Bronchial epithelial cell (primary cell): ENCODE measurements around the gene USP21. TPM values are rescaled to one million over a fixed set of nuclear protein-coding genes. Genes with fewer than 3 reads are reported as not detected.

Source experiments
- DNase-seq: peaks from one replicate; pipeline ENCODE4 v3.0.0-alpha.2; 2010; ENCODE audit warnings: low read depth
- FAIRE-seq: peaks from 2 replicates; lab custom pipeline; 2011; peaks lifted over from hg19 to GRCh38; lab: Jason Lieb, UNC
- H3K27me3 ChIP-seq: 2 replicates; pipeline ENCODE4 v1.5.1; 2011; ENCODE audit warnings: low read length; ENCODE audit not compliant: control insufficient read depth, insufficient read depth
- H3K36me3 ChIP-seq: 2 replicates; pipeline ENCODE4 v1.5.1; 2011; ENCODE audit warnings: low read length; ENCODE audit not compliant: control insufficient read depth, insufficient read depth
- H3K4me3 ChIP-seq: 2 replicates; pipeline ENCODE4 v1.5.1; 2011; ENCODE audit warnings: mild to moderate bottlenecking, low read depth, low read length, control low read depth
- CTCF ChIP-seq: IDR thresholded peaks from 2 replicates; pipeline ENCODE4 v1.5.1; 2011; ENCODE audit warnings: mild to moderate bottlenecking, moderate library complexity, low read length, control low read depth, inconsistent platforms; ENCODE audit not compliant: insufficient read depth, severe bottlenecking
- total RNA-seq: library from RNA; depleted of rRNA; stranded (reverse); fragments of >200 nt; gene quantifications from 2 replicates; pipeline ENCODE4 v1.2.1, GENCODE V29; 2014

Gene USP21
- total RNA-seq, 1 donor from 2014 or later, result 3.9 TPM

- FAIRE-seq, result no peak
- Histone ChIP-seq H3K4me3 (no peak overlapping the region), H3K27me3 (no peaks in the 10 kb centered on the region), H3K36me3 (peaks cover 15% of the 10 kb centered on the region)
- no peak for TF ChIP-seq CTCF
- DNase-seq, result no peak
Observed at GRCh38 chr1:161163793-161164192, 4.5 kb downstream of the USP21 start.

DNA sequence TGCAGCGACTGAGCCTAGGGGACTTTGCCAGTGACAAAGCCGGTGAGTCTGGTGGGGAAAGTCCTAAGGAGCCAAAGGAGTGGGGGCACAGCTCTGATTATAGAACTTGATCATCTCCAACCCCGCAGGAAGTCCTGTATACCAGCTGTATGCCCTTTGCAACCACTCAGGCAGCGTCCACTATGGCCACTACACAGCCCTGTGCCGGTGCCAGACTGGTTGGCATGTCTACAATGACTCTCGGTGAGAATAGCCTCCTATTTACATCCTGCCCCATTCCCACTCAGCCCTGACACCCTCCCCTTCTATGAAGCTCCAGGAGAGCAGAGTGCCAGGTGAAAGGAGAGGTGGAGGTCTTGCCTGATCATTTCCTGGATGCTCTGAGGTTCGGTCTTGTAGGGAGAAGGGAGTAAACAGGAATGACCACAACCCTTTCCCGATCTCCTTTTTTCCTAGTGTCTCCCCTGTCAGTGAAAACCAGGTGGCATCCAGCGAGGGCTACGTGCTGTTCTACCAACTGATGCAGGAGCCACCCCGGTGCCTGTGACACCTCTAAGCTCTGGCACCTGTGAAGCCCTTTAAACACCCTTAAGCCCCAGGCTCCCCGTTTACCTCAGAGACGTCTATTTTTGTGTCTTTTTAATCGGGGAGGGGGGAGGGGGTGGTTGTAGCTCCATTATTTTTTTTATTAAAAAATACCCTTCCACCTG, 5.8 kb downstream of the USP21 start:
- Histone ChIP-seq H3K4me3 (peak overlapping the region; percentile 60), H3K27me3 (no peaks in the 10 kb centered on the region), H3K36me3 (peaks cover 15% of the 10 kb centered on the region)
- TF ChIP-seq CTCF, result no peak
- FAIRE-seq, result no peak
- no peak for DNase-seq

DNA sequence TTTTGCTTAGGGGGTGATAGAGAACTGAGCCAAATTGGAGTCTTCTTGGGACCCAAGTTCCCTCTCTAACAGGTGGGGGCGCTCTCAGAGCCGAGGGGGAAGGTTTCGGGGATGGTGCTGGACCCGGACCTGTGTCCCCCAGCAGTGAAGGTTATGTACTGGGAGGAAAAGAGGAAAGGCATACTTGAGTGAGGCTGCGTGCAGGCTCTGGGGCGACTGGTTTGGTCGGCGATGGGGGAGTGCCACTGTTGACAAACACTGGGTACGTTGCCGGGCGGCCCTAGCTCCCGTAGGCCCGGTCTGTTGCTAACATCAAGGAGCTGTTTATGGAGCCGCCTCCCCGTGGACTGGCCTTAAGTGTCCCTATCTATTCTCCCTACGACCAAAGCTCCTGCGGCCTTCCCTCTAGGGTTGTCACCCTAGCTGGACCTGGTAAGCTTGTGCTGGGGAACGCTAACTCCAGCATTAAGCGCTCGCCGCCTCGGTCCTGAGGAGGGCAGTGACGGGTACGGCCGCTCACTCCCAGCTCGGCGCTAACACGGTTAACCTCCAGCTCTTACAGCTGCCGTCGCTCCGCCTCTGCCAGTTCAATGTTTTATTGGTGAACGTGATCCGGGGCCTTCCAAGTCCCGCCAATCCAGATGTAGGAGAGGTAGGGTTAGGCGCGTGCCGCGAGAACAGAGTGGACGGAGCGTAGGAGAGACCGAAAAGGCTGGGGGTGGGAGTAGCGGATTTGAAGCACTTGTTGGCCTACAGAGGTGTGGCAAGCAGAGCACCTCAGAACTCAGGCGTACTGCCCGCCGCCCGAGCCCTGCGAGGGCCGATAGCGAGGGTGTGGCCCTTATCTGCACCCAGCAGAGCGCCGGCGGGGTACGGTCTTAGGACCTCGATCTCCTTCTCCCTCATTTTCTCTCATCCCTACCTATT, 6.7 kb downstream of the USP21 start, which contains the start of gene PPOX:
TSS of gene PPOX (plus strand) at position 685 of the 927 bp plus-strand sequence. CDS start 422 bp downstream, outside the sequence.
- no peaks in the 10 kb centered on the region for H3K27me3 ChIP-seq
- DNase-seq (peak; percentile 98), FAIRE-seq (peak; percentile 81)
- peaks cover 14% of the 10 kb centered on the region for H3K36me3 ChIP-seq
- peak; percentile 46 for TF ChIP-seq CTCF
- H3K4me3 ChIP-seq, result peak within 1 kb of the TSS; percentile 60

DNA sequence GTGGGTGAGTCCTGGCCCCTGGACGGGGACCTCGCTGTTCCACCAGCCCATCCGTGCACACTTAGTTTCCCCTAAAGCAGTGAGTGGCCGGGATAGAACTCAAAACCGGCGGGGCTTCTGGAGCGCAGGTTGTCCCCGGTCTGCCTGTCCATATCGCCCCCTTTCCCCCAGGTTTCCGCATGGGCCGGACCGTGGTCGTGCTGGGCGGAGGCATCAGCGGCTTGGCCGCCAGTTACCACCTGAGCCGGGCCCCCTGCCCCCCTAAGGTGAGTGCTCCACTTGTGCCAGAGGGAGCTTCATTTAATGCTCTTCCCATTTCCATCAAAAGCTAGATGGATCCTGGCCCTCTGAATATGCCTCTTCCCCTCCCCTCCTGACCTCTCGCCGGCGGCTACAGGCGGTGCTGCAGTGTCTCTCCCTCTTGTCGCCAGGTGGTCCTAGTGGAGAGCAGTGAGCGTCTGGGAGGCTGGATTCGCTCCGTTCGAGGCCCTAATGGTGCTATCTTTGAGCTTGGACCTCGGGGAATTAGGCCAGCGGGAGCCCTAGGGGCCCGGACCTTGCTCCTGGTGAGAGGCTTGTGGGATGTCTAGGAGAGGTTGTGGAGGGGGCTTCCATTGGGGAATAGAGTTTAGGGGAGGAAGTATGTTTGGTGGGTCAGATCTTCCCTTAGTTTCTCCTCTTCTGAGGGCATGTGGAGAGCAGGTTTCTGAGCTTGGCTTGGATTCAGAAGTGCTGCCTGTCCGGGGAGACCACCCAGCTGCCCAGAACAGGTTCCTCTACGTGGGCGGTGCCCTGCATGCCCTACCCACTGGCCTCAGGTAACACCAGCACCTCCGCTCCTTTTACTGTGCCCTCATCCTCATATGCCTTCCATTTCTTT, 7.6 kb downstream of the USP21 start:
- H3K27me3 ChIP-seq, result no peaks in the 10 kb centered on the region
- H3K36me3 ChIP-seq, result peaks cover 15% of the 10 kb centered on the region
- FAIRE-seq (no peak), DNase-seq (no peak)
- TF ChIP-seq CTCF, result no peak
- H3K4me3 ChIP-seq, result peak overlapping the region; percentile 60

DNA sequence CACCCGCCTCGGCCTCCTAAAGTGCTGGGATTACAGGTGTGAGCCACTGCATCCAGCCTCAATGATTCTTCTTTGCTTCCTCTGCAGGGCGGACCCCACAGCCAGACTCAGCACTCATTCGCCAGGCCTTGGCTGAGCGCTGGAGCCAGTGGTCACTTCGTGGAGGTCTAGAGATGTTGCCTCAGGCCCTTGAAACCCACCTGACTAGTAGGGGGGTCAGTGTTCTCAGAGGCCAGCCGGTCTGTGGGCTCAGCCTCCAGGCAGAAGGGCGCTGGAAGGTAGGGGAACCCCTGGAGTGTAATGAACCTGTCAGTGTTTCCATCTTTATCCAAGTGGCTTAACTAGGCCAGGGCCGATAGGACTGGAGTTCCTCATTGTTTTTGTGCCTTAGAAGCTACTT, 9.6 kb downstream of the USP21 start:
- H3K4me3 ChIP-seq, result no peak overlapping the region
- H3K27me3 ChIP-seq, result no peaks in the 10 kb centered on the region
- TF ChIP-seq CTCF, result no peak
- DNase-seq, result no peak
- H3K36me3 ChIP-seq, result peaks cover 18% of the 10 kb centered on the region
- no peak for FAIRE-seq
